Right hindlimb (tissue), 1 donor: ENCODE results near the gene SIT1.

Source experiments
- DNase-seq: peaks from one replicate; pipeline ENCODE4 v3.0.0-alpha.2; 2018

The SIT1 gene

DNA sequence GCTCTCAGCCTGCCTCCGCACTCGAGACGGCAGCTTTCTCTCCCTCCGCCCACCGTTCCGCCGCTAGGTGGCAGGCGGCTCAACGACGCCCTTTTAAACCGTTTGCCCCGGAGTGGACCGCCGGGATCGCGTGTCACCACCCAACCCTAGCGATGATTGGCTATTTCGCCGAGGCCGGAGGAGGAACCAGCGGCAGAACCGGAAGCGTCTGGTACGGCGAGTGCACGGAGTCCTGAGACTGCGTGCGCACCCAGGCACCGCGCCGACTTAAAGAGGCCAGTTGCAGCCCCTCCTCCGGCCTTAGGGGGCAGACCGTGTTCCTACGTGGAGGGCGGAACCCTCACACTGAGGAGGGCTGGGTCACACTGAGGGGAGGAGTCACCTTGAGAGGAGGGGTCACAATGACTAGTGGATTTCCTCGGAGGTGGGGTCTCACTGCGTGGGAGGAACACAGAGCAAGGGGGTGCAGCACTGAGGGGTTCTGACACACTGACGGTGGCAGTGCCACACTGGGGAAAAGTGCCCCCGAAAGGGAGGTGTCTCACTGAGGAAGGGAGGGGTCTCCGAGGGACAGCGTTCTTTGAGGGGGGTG is 46.6 kb downstream of the SIT1 start:
- peak; percentile 100 for DNase-seq

DNA sequence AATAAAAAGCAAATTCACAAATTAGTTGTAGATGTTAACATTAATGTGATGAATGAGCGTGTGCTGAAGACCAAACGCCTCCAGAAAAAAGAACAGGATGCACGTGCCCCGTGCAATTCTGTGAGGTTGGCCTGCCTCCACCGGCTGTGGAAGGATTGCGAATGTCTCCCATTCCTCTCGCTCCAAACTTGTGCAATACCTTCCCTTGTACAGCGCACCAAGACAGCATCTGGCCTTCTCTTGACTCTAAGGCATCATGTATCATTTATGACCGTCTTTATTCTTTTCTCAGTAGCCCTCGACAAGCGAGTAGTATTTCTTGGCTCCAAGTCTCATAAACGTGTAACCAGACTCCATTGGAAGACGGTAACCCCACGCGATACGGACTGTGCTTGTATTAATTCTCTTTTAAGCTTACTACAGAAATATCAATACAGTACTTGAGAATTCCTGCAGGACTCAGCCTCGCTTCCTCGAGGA is 47.2 kb downstream of the SIT1 start:
- DNase-seq = peak; percentile 73

DNA sequence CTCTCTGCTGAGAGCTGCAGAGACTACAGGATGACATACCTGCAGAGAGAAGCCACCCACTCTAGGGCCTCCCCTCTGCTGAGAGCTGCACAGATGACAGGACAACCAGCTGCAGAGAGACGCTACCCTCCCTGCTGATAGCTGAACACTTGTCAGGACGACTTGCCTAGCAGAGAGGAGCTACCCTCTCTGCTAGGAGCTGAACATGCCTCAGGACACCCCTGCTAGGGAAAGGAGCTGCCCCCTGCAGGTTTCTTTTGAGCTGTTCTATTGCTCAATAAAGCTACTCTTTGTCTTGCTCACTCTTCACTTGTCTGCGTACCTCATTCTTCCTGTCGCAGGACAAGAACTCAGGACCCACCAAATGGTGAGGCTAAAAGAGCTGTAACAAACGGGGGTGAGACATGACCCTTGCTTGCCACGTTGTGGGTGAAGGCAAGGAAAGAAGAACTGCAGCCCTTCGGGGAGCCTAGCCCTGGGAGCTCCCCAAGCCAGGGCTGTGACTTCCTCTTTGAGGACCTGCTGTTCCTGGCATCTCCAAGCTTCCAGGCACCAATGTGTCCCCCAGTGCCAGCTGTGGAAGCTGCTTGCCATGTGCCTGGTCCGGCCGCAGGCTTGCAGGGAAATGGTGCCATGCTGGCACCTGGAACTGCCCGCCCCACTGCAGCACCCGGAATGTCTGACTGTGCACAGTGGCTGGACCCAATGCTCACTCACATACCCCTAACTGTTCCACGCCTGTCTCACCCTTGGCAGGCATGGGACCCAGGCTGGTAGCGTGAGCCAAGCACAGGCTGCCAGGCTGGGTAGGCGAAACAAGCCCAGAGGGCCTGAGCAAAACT is 50.7 kb downstream of the SIT1 start:
- no peak for DNase-seq
